ENCODE measurements around the gene RPL29.

RPL29 gene

GRCh38 chr3:51969841-51970240 lies 25.9 kb downstream of the RPL29 start:
- ChIA-PET CTCF (interaction anchor here (4.2 to 6.0 kb wide), 2 partner anchors 13 to 28 kb away, joined by 17 to 40 read pairs; partner anchors contain the start of genes ACY1, PARP3 and RRP9), POLR2A (interaction anchor here (0.6 kb wide), 1 partner anchor 474 kb away, joined by 3 read pairs; no protein-coding TSS in a partner anchor)
- no peak for TF ChIP-seq CTCF (IDR thresholded peaks at IDR 0.05; ENCODE audit: control extremely low read depth, extremely low read depth, low read depth, missing control alignments)
- DNase-seq (ENCODE audit: extremely low spot score), result no peak

- POLR2A ChIA-PET, result interaction anchor here (0.6 kb wide), 1 partner anchor 474 kb away, joined by 3 read pairs; no protein-coding TSS in a partner anchor
- TF ChIP-seq CTCF (IDR thresholded peaks at IDR 0.05; ENCODE audit: control extremely low read depth, extremely low read depth, low read depth, missing control alignments), result no peak
- CTCF ChIA-PET, result interaction anchor here (4.2 to 6.0 kb wide), 2 partner anchors 14 to 27 kb away, joined by 17 to 40 read pairs; partner anchors contain the start of genes ACY1, PARP3 and RRP9
- DNase-seq (ENCODE audit: extremely low spot score), result no peak
Measured at GRCh38 chr3:51968883-51969678, 26.6 kb downstream of the RPL29 start.

- no peak for DNase-seq (ENCODE audit: extremely low spot score)
- CTCF ChIA-PET, result interaction anchor here (6.0 kb wide), 1 partner anchor 26 kb away, joined by 40 read pairs; the partner anchor contains the start of genes PARP3 and RRP9
- POLR2A ChIA-PET, result interaction anchor here (0.6 kb wide), 1 partner anchor 89 kb away, joined by 3 read pairs; no protein-coding TSS in a partner anchor
- TF ChIP-seq CTCF (IDR thresholded peaks at IDR 0.05; ENCODE audit: control extremely low read depth, extremely low read depth, low read depth, missing control alignments), result no peak
Measured at GRCh38 chr3:51968170-51968775, 27.4 kb downstream of the RPL29 start.

GRCh38 chr3:51967384-51968169 lies 28.1 kb downstream of the RPL29 start, which contains the start of gene PCBP4:
Gene PCBP4, minus strand, starts transcription at chr3:51967454. Its CDS starts 6,214 bp downstream, at chr3:51961240.
- POLR2A ChIA-PET, result no interaction called here
- peak; percentile 57 for DNase-seq (ENCODE audit: extremely low spot score)
- no peak for TF ChIP-seq CTCF (IDR thresholded peaks at IDR 0.05; ENCODE audit: control extremely low read depth, extremely low read depth, low read depth, missing control alignments)

GRCh38 chr3:51966922-51967383 lies 28.7 kb downstream of the RPL29 start:
- POLR2A ChIA-PET, result interaction anchor here (0.6 kb wide), 1 partner anchor 183 kb away, joined by 3 read pairs; no protein-coding TSS in a partner anchor
- CTCF ChIA-PET, result interaction anchor here (1.5 to 6.0 kb wide), 2 partner anchors 16 to 25 kb away, joined by 3 to 40 read pairs; partner anchors contain the start of genes ACY1, PARP3 and RRP9
- no peak for TF ChIP-seq CTCF (IDR thresholded peaks at IDR 0.05; ENCODE audit: control extremely low read depth, extremely low read depth, low read depth, missing control alignments)
- no peak for DNase-seq (ENCODE audit: extremely low spot score)

More at GRCh38 chr3:51967384-51968169, 28.1 kb downstream of the RPL29 start, which contains the start of gene PCBP4:
- CTCF ChIA-PET, result interaction anchor here (0.7 to 6.0 kb wide), 2 partner anchors 25 to 155 kb away, joined by 3 to 40 read pairs; partner anchors contain the start of genes PARP3 and RRP9
